Testis (tissue), 3 donors: ENCODE measurements around the gene AUP1. TPM values are rescaled to one million over a fixed set of nuclear protein-coding genes. Genes with fewer than 3 reads are reported as not detected.

Experiments used
- DNase-seq: peaks from one replicate; pipeline ENCODE4 v3.0.0-alpha.2; 2019
- H3K27ac ChIP-seq, 2 donors: fragments of 200-600 bp; sonication (generic); one replicate each; pipeline ENCODE4 v1.5.1; 2019
- H3K27me3 ChIP-seq: fragments of 200-600 bp; sonication (generic); one replicate; pipeline ENCODE4 v1.5.1; 2019
- H3K36me3 ChIP-seq: fragments of 200-600 bp; sonication (generic); one replicate; pipeline ENCODE4 v1.5.1; 2017; ENCODE audit warnings: low read depth; ENCODE audit errors: missing control alignments
- H3K4me1 ChIP-seq: fragments of 200-600 bp; sonication (generic); one replicate; pipeline ENCODE4 v1.5.1; 2019
- H3K4me3 ChIP-seq, 2 donors: fragments of 200-600 bp; sonication (generic); one replicate each; pipeline ENCODE4 v1.5.1; 2017 to 2019
- H3K9me3 ChIP-seq: fragments of 200-600 bp; sonication (generic); one replicate; pipeline ENCODE4 v1.5.1; 2017
- POLR2A ChIP-seq: fragments of 450-650 bp; IDR thresholded peaks from one replicate; pipeline ENCODE4 v1.6.1; 2017; ENCODE audit warnings: antibody characterized with exemption, mild to moderate bottlenecking, moderate library complexity
- WGBS, 2 donors: methylation state at CpG; one replicate each; pipeline ENCODE4 v1.1.5; 2018; 5-methylcytosine and 5-hydroxymethylcytosine counted together
- intact Hi-C: fragments of 100-400 bp; cut with DNase I; formaldehyde crosslinking; loops from one replicate; pipeline ENCODE4 v1.15.1; 2023; ENCODE audit warnings: low total_unique reads
- polyA plus RNA-seq: library from polyadenylated mRNA; stranded (reverse); fragments of 350-450 nt; fragmentation: Illumina TruSeq; extraction: RNeasy Lipid Tissue Mini Kit (QIAGEN cat#74804); gene quantifications from one replicate; pipeline ENCODE4 v1.2.3, GENCODE V29; 2014; ENCODE audit warnings: low read depth, low replicate concordance; ENCODE audit not compliant: insufficient read depth
- total RNA-seq, 2 donors: library from RNA; depleted of rRNA; stranded (reverse); fragments of >200 nt; gene quantifications; one replicate each; pipeline ENCODE4 v1.2.3, GENCODE V29; 2016
- TF ChIP-seq, protein P1 (sequence below), 3 experiments: fragments of 450-650 bp in 2 of 3; fragments of 200-600 bp in 1 of 3; sonication (generic) in 1 of 3; IDR thresholded peaks; one replicate each; pipeline ENCODE4 v1.5.1; 2016 to 2019; ENCODE audit warnings: antibody characterized with exemption in 3 of 3, mild to moderate bottlenecking in 2 of 3, moderate library complexity in 1 of 3

Gene AUP1
- total and polyA plus RNA-seq, 3 donors from 2014 or later = 107 to 169 (median 141) TPM

DNA sequence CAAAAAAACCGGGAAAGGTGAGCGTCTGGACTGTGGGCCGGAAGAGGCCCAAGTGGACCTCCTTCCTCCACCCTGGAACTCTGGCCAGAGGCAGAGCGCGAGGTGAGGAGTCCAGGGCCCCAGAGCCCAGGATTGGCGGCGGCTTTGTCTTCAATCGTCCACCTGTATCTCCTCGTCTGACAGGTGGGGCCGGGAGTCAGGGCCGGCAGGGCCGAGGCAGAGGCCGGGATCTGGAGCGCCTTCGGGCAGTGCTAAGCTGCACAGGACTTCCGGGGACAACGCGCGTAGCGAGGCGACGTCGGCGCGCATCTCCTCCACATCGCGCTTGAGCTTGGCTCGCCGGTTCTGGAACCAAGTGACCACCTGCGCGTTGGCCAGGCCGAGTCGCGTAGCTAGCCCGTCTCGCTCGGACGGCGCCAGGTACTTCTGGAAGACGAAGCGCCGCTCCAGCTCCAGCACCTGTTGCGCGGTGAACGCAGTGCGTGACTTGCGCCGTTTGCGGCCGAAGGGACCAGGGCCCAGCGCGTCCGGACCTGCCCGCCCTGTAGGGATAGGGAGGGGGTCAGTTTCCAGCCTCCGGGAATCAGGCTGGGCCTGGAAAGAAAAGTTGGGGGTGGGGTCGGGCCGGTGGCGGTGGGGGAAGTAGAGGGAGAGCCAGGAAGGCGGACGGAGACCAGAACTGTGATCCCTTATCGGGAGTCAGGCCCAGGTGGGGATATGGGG is 31.6 kb downstream of the AUP1 start:
- no peak overlapping the region for H3K27ac ChIP-seq
- no peaks in the 10 kb centered on the region for H3K36me3 ChIP-seq
- WGBS, 2 donors = 2% methylated on average over 18 to 61 of the region's 61 CpGs
- H3K27me3 ChIP-seq = no peaks in the 10 kb centered on the region
- no peak for DNase-seq
- TF ChIP-seq POLR2A = no peak
- TF ChIP-seq, protein P1, sequence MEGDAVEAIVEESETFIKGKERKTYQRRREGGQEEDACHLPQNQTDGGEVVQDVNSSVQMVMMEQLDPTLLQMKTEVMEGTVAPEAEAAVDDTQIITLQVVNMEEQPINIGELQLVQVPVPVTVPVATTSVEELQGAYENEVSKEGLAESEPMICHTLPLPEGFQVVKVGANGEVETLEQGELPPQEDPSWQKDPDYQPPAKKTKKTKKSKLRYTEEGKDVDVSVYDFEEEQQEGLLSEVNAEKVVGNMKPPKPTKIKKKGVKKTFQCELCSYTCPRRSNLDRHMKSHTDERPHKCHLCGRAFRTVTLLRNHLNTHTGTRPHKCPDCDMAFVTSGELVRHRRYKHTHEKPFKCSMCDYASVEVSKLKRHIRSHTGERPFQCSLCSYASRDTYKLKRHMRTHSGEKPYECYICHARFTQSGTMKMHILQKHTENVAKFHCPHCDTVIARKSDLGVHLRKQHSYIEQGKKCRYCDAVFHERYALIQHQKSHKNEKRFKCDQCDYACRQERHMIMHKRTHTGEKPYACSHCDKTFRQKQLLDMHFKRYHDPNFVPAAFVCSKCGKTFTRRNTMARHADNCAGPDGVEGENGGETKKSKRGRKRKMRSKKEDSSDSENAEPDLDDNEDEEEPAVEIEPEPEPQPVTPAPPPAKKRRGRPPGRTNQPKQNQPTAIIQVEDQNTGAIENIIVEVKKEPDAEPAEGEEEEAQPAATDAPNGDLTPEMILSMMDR (IDR thresholded peaks at IDR 0.05) = no peak
- no peaks in the 10 kb centered on the region for H3K9me3 ChIP-seq
- H3K4me1 ChIP-seq = peaks cover 18% of the 10 kb centered on the region
- H3K4me3 ChIP-seq = peak overlapping the region in 1 of 2 donors; percentile 32
- intact Hi-C loops = no loop called here

GRCh38 chr2:74496997-74497776 is 32.3 kb downstream of the AUP1 start:
- no peaks in the 10 kb centered on the region for H3K36me3 ChIP-seq
- no peak overlapping the region for H3K27ac ChIP-seq
- peaks cover 18% of the 10 kb centered on the region for H3K4me1 ChIP-seq
- intact Hi-C loops = no loop called here
- H3K27me3 ChIP-seq = no peaks in the 10 kb centered on the region
- no peaks in the 10 kb centered on the region for H3K9me3 ChIP-seq
- peak overlapping the region in 1 of 2 donors; percentile 32 for H3K4me3 ChIP-seq
- DNase-seq = no peak
- TF ChIP-seq, protein P1 (IDR thresholded peaks at IDR 0.05) = no peak
- TF ChIP-seq POLR2A = no peak
- WGBS, 2 donors = 31 to 33% methylated on average over 19 of the region's 19 CpGs

DNA sequence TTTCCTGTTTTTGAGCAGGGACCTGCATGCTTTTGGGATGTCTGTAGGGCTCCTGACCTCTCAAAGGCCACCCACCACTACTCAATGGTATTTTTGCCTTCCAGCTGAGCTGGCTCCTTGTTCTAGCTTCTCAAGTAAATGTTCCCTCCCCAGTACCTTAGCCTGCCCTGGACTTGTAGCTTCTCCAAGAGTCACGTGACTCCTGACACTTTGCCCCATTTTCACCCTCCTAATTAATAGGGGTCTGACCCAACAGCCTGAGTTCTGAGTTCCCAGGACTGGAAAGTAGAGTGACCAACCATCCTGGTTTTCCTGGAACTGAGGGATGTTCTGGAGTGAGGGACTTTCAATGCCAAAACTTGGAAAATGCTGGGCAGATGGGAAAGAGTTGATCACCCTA is 34.1 kb downstream of the AUP1 start:
- intact Hi-C loops = no loop called here
- WGBS, 2 donors = 83 to 96% methylated on average over 1 of the region's 1 CpG
- H3K27me3 ChIP-seq = no peaks in the 10 kb centered on the region
- H3K36me3 ChIP-seq = no peaks in the 10 kb centered on the region
- no peaks in the 10 kb centered on the region for H3K9me3 ChIP-seq
- TF ChIP-seq, protein P1 (IDR thresholded peaks at IDR 0.05) = no peak
- no peak for TF ChIP-seq POLR2A
- no peak overlapping the region for H3K4me3 ChIP-seq
- H3K4me1 ChIP-seq = peaks cover 18% of the 10 kb centered on the region
- H3K27ac ChIP-seq = no peak overlapping the region
- no peak for DNase-seq

DNA sequence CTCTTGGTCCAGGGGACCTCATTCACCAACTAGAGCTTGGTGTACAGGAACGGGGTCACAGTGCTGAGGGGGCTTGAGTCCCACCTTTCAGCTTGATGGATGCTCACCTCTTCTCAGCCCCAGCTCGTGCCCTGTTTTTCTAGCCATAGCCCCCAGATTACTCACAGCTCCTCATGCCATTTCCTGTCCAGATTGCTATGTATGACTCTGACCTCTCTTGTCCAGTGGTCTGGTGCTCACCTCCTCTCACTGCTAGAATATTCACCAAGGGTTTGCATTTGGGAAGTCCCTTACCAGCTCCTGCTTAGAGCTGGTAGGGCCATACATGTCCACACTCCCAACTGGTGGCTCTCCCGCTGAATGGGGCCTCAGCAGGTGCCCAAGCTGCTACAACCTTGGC is 36.0 kb downstream of the AUP1 start:
- Histone ChIP-seq H3K36me3 (no peaks in the 10 kb centered on the region), H3K27ac (no peak overlapping the region), H3K9me3 (no peaks in the 10 kb centered on the region), H3K4me3 (no peak overlapping the region), H3K27me3 (no peaks in the 10 kb centered on the region), H3K4me1 (peaks cover 9% of the 10 kb centered on the region)
- TF ChIP-seq, protein P1 (IDR thresholded peaks at IDR 0.05) = no peak
- no peak for TF ChIP-seq POLR2A
- intact Hi-C loops = no loop called here
- 93 to 100% methylated on average over 3 of the region's 3 CpGs for WGBS, 2 donors
- DNase-seq = no peak
